Endothelial cell of umbilical vein (primary cell): ENCODE data around the gene MYORG. TPM values are rescaled to one million over a fixed set of nuclear protein-coding genes. Genes with fewer than 3 reads are reported as not detected.

ENCODE experiments used
- BruUV-seq: library from RNA; stranded (reverse); fragments of 400-500 nt; replicated peaks from 2 replicates; lab custom pipeline; 2021; lab: Mats Ljungman, UMichigan
- CTCF ChIA-PET: fragments of 300-600, 350-600 bp; sonication (Branson Sonifier 250); formaldehyde crosslinking; loops from one replicate; lab custom pipeline; 2021; ENCODE audit warnings: antibody characterized with exemption, inconsistent platforms; lab: Charles Lee
- POLR2A ChIA-PET: fragments of 300-600, 350-600 bp; sonication (Branson Sonifier 250); formaldehyde crosslinking; loops from one replicate; lab custom pipeline; 2021; ENCODE audit warnings: antibody characterized with exemption, inconsistent platforms; lab: Charles Lee
- DNase-seq: peaks from one replicate; pipeline ENCODE4 v3.0.0-alpha.2; 2011; ENCODE audit warnings: low read depth, low spot score
- FAIRE-seq: peaks from 2 replicates; lab custom pipeline; 2011; peaks lifted over from hg19 to GRCh38; lab: Jason Lieb, UNC
- H2AFZ ChIP-seq: 2 replicates; pipeline ENCODE4 v1.6.0; 2012; ENCODE audit warnings: low read depth, low read length, control low read depth, inconsistent platforms
- H3K27ac ChIP-seq: 2 replicates; pipeline ENCODE4 v1.5.1; 2011; ENCODE audit warnings: low read depth, mild to moderate bottlenecking, control low read depth, low read length, moderate library complexity; ENCODE audit not compliant: insufficient read depth
- H3K27me3 ChIP-seq, 2 experiments: 2 replicates each; pipeline versions ENCODE4 v1.6.0 to v1.6.1; 2011; ENCODE audit warnings: low read length in 2 of 2, mixed read lengths in 1 of 2; ENCODE audit not compliant: control insufficient read depth in 2 of 2, insufficient read depth in 2 of 2
- H3K36me3 ChIP-seq, 2 experiments: 2 replicates in 1 of 2; 3 replicates in 1 of 2; pipeline ENCODE4 v1.5.1; 2011; ENCODE audit warnings: low read length in 2 of 2, mild to moderate bottlenecking in 1 of 2, moderate library complexity in 1 of 2; ENCODE audit not compliant: control insufficient read depth in 2 of 2, insufficient read depth in 2 of 2; ENCODE audit errors: extremely low read depth in 1 of 2
- H3K4me1 ChIP-seq: 3 replicates; pipeline ENCODE4 v1.5.1; 2011; ENCODE audit warnings: mild to moderate bottlenecking, low read length; ENCODE audit not compliant: control insufficient read depth, insufficient read depth; ENCODE audit errors: extremely low read depth
- H3K4me2 ChIP-seq: 2 replicates; pipeline ENCODE4 v1.6.1; 2011; ENCODE audit warnings: low read length, control low read depth, mixed read lengths; ENCODE audit not compliant: insufficient read depth
- H3K4me3 ChIP-seq, 3 experiments: fragments of 200-600 bp in 1 of 3; sonication (generic), shearing (Covaris generic) in 1 of 3; replicated peaks in 1 of 3; 2 replicates each; pipeline ENCODE4 v1.5.1; 2011 to 2016; ENCODE audit warnings: control low read depth in 3 of 3, low read length in 3 of 3, mild to moderate bottlenecking in 2 of 3, inconsistent platforms in 1 of 3, low read depth in 1 of 3, moderate library complexity in 1 of 3; ENCODE audit not compliant: insufficient read depth in 1 of 3
- H3K79me2 ChIP-seq: 2 replicates; pipeline ENCODE4 v1.6.0; 2012; ENCODE audit warnings: low read length, inconsistent platforms; ENCODE audit not compliant: control insufficient read depth, insufficient read depth
- H3K9ac ChIP-seq: replicated peaks from 2 replicates; pipeline ENCODE3; 2011; ENCODE audit warnings: low read length, control low read depth; ENCODE audit not compliant: insufficient read depth; ENCODE audit errors: extremely low read depth
- H3K9me1 ChIP-seq: replicated peaks from 3 replicates; pipeline ENCODE4 v1.6.0; 2011; ENCODE audit warnings: mild to moderate bottlenecking, low read length; ENCODE audit not compliant: control insufficient read depth, insufficient read depth; ENCODE audit errors: extremely low read depth
- H3K9me3 ChIP-seq: replicated peaks from 2 replicates; pipeline ENCODE4 v1.5.1; 2012; ENCODE audit warnings: low read length, inconsistent platforms; ENCODE audit not compliant: control insufficient read depth, insufficient read depth
- H4K20me1 ChIP-seq: replicated peaks from 2 replicates; pipeline ENCODE3; 2011; ENCODE audit warnings: mild to moderate bottlenecking, low read length; ENCODE audit not compliant: control insufficient read depth, insufficient read depth; ENCODE audit errors: extremely low read depth
- CTCF ChIP-seq, 2 donors: IDR thresholded peaks; 1 replicate in 1 of 2; 2 replicates in 1 of 2; pipeline ENCODE4 v1.5.1; 2011; ENCODE audit warnings: low read length in 2 of 2, mild to moderate bottlenecking in 2 of 2, moderate library complexity in 2 of 2, control low read depth in 1 of 2, inconsistent platforms in 1 of 2, low read depth in 1 of 2; ENCODE audit not compliant: insufficient read depth in 1 of 2; ENCODE audit errors: extremely low read depth in 1 of 2
- FOS ChIP-seq: IDR thresholded peaks from 2 replicates; pipeline ENCODE4 v1.6.1; 2011; ENCODE audit warnings: mild to moderate bottlenecking, low read length, moderate library complexity, borderline replicate concordance; ENCODE audit not compliant: insufficient read depth
- JUN ChIP-seq: IDR thresholded peaks from 2 replicates; pipeline ENCODE4 v1.6.1; 2011; ENCODE audit warnings: borderline replicate concordance, low read depth; ENCODE audit not compliant: insufficient read length, insufficient read depth
- MAX ChIP-seq: IDR thresholded peaks from 2 replicates; pipeline ENCODE4 v1.6.1; 2011; ENCODE audit not compliant: insufficient read depth, insufficient read length
- MYC ChIP-seq: IDR thresholded peaks from one replicate; pipeline ENCODE4 v1.6.1; 2011; ENCODE audit warnings: mild to moderate bottlenecking, low read depth, low read length
- POLR2AphosphoS5 ChIP-seq: IDR thresholded peaks from 2 replicates; pipeline ENCODE4 v1.6.1; 2012; ENCODE audit warnings: low read depth, mild to moderate bottlenecking, control low read depth, low read length, moderate library complexity; ENCODE audit not compliant: insufficient read depth
- dilution Hi-C: fragments of 300-500 bp; cut with MboI; formaldehyde crosslinking; loops from one replicate; pipeline ENCODE4 v1.15.0; 2019; ENCODE audit warnings: low sequenced_read_pairs; ENCODE audit not compliant: extremely low pct_ligation_motif_present
- intact Hi-C: fragments of 100-400 bp; cut with micrococcal nuclease; formaldehyde crosslinking; loops from one replicate; pipeline ENCODE4 v1.10.0; 2022
- polyA plus RNA-seq, 4 experiments: library from polyadenylated mRNA; depleted of rRNA in 3 of 4; stranded (reverse) in 3 of 4; unstranded in 1 of 4; fragments of >200 nt; gene quantifications; 2 replicates each; pipeline versions ENCODE4 v1.2.1 to v1.2.3, GENCODE V29; 2011 to 2012; ENCODE audit warnings: missing spikeins in 1 of 4
- total RNA-seq: library from RNA; stranded (reverse); gene quantifications from 2 replicates; pipeline ENCODE4 v1.2.3, GENCODE V29; 2021

The MYORG gene
- total and polyA plus RNA-seq, 2 donors (not counting 3 experiments of a cell fraction or from before 2014, with no cell fraction given): 2.8 to 7.0 TPM

DNA sequence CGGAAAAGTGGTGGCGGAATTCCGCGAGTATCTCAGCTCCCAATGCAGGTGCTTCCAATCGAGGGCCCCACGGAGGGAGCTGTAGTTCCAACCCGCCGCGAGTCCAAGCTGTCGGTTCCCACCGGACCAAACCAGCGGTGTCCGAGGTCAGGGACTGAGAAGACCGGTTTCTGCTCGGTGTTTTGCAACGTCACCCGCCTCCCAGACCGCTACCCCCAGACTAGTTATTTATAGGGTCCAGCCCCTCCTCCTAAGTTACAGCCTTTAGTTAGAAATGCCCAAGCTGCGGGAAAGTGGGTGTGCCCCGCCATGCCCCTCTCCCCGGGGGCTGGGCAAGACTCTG is 677 bp upstream of the MYORG start:
- TF ChIP-seq POLR2AphosphoS5 (no peak), JUN (no peak), CTCF (IDR thresholded peaks at IDR 0.05; ENCODE audit: extremely low read depth in 1 of 2, insufficient read depth in 1 of 2, low read depth in 1 of 2, low read length in 2 of 2) (no peak), FOS (no peak), MAX (no peak), MYC (no peak)
- H3K9me1 ChIP-seq: no peaks in the 10 kb centered on the region
- ChIA-PET CTCF (interaction anchor here (0.7 to 9.4 kb wide), 8 partner anchors 11 to 227 kb away, joined by 3 to 152 read pairs (median 6); no protein-coding TSS in a partner anchor), POLR2A (no interaction called here)
- H3K4me3 ChIP-seq: peak overlapping the region; percentile 44 to 79 (median 65)
- H3K27ac ChIP-seq: no peak overlapping the region
- peak overlapping the region; percentile 25 for H3K9ac ChIP-seq
- no peak for DNase-seq
- no peaks in the 10 kb centered on the region for H3K79me2 ChIP-seq
- peak overlapping the region; percentile 98 for H2AFZ ChIP-seq
- H3K9me3 ChIP-seq: no peaks in the 10 kb centered on the region
- H3K27me3 ChIP-seq: no peaks in the 10 kb centered on the region
- dilution Hi-C loops (no loop called here), intact Hi-C loops (loop anchor here (5.0 kb wide), 2 partner anchors 200 to 250 kb away; partner anchors contain the start of genes DCAF12 and UBAP1)
- no peaks in the 10 kb centered on the region for H4K20me1 ChIP-seq
- H3K4me2 ChIP-seq: peak overlapping the region; percentile 88
- FAIRE-seq: no peak
- no TSS peak for BruUV-seq
- H3K4me1 ChIP-seq: peaks cover 11% of the 10 kb centered on the region
- no peaks in the 10 kb centered on the region for H3K36me3 ChIP-seq
